Fibroblast of skin of scalp (primary cell): Measurements from ENCODE around the gene BICD1.

Experiments used
- DNase-seq: peaks from one replicate; pipeline ENCODE4 v3.0.0-alpha.2; 2013

BICD1 gene

GRCh38 chr12:32104572-32105355 is 1.9 kb upstream of the BICD1 start:
- no peak for DNase-seq

- DNase-seq: no peak
Measured at GRCh38 chr12:32105986-32106516, 596 bp upstream of the BICD1 start.

- DNase-seq: peak; percentile 63
Measured at GRCh38 chr12:32107359-32108267, 966 bp downstream of the BICD1 start.

- DNase-seq: no peak
Measured at GRCh38 chr12:32108787-32109186, 2.1 kb downstream of the BICD1 start.

GRCh38 chr12:32110417-32110816 is 3.8 kb downstream of the BICD1 start:
- DNase-seq: no peak

GRCh38 chr12:32110942-32111341 is 4.3 kb downstream of the BICD1 start:
- DNase-seq: no peak

- DNase-seq: peak; percentile 99
Measured at GRCh38 chr12:32115404-32116104, 8.9 kb downstream of the BICD1 start.

- DNase-seq: peak; percentile 70
Measured at GRCh38 chr12:32116897-32117296, 10.2 kb downstream of the BICD1 start.

GRCh38 chr12:32117316-32117715 is 10.7 kb downstream of the BICD1 start:
- DNase-seq: peak; percentile 82

- DNase-seq: no peak
Measured at GRCh38 chr12:32118806-32119205, 12.2 kb downstream of the BICD1 start.

- no peak for DNase-seq
Measured at GRCh38 chr12:32120419-32120818, 13.8 kb downstream of the BICD1 start.

- DNase-seq: no peak
Measured at GRCh38 chr12:32124637-32125036, 18.0 kb downstream of the BICD1 start.

- peak; percentile 63 for DNase-seq
Measured at GRCh38 chr12:32125455-32126084, 18.9 kb downstream of the BICD1 start.

- peak; percentile 62 for DNase-seq
Measured at GRCh38 chr12:32126720-32127119, 20.1 kb downstream of the BICD1 start.

- DNase-seq: no peak
Measured at GRCh38 chr12:32131666-32132065, 25.0 kb downstream of the BICD1 start.

GRCh38 chr12:32134101-32134888 is 27.6 kb downstream of the BICD1 start:
- DNase-seq: no peak

GRCh38 chr12:32135967-32136366 is 29.3 kb downstream of the BICD1 start:
- no peak for DNase-seq

- no peak for DNase-seq
Measured at GRCh38 chr12:32136404-32136803, 29.8 kb downstream of the BICD1 start.

GRCh38 chr12:32139064-32139421 is 32.4 kb downstream of the BICD1 start:
- peak; percentile 33 for DNase-seq

GRCh38 chr12:32140877-32141276 is 34.2 kb downstream of the BICD1 start:
- DNase-seq: no peak

GRCh38 chr12:32145096-32145495 is 38.4 kb downstream of the BICD1 start:
- DNase-seq: no peak
